ENCODE results near the gene KDM5D.

The KDM5D gene

GRCh38 chrY:19744381-19745378 is at the start of gene KDM5D:
Gene KDM5D, minus strand, starts transcription at chrY:19744726. Its CDS starts 192 bp downstream, at chrY:19744534.
- peak in 1 of 2 donors; percentile 38 for DNase-seq (ENCODE audit: low read depth in 2 of 2)

- no peak for DNase-seq (ENCODE audit: low read depth in 2 of 2)
Observed at GRCh38 chrY:19768375-19768774, 23.8 kb upstream of the KDM5D start.

- no peak for DNase-seq (ENCODE audit: low read depth in 2 of 2)
Observed at GRCh38 chrY:19743331-19743730, 1.2 kb downstream of the KDM5D start.

- DNase-seq (ENCODE audit: low read depth in 2 of 2) = no peak
Observed at GRCh38 chrY:19742153-19742552, 2.4 kb downstream of the KDM5D start.

- no peak for DNase-seq (ENCODE audit: low read depth in 2 of 2)
Observed at GRCh38 chrY:19734425-19734824, 10.1 kb downstream of the KDM5D start.

GRCh38 chrY:19717950-19718349 is 26.6 kb downstream of the KDM5D start:
- no peak for DNase-seq (ENCODE audit: low read depth in 2 of 2)

- no peak for DNase-seq (ENCODE audit: low read depth in 2 of 2)
Observed at GRCh38 chrY:19717146-19717545, 27.4 kb downstream of the KDM5D start.

- DNase-seq (ENCODE audit: low read depth in 2 of 2) = no peak
Observed at GRCh38 chrY:19715226-19715625, 29.3 kb downstream of the KDM5D start.

GRCh38 chrY:19713430-19713829 is 31.1 kb downstream of the KDM5D start:
- DNase-seq (ENCODE audit: low read depth in 2 of 2) = no peak

- no peak for DNase-seq (ENCODE audit: low read depth in 2 of 2)
Observed at GRCh38 chrY:19706273-19706672, 38.3 kb downstream of the KDM5D start.

- DNase-seq (ENCODE audit: low read depth in 2 of 2) = no peak
Observed at GRCh38 chrY:19698495-19698894, 46.0 kb downstream of the KDM5D start.

GRCh38 chrY:19680821-19681220 is 63.7 kb downstream of the KDM5D start:
- no peak for DNase-seq (ENCODE audit: low read depth in 2 of 2)
